GM19238 (cell line): ENCODE measurements around the gene DNAAF8.
"Not testable (repeated sequence)": the region's sequence is repeated elsewhere in the genome, so short reads cannot be mapped to it uniquely, and the experiment has no call there.

Experiments
- DNase-seq: peaks from one replicate; pipeline ENCODE4 v3.0.0; 2011; ENCODE audit warnings: low spot score; ENCODE audit not compliant: insufficient read length

The DNAAF8 gene

DNA sequence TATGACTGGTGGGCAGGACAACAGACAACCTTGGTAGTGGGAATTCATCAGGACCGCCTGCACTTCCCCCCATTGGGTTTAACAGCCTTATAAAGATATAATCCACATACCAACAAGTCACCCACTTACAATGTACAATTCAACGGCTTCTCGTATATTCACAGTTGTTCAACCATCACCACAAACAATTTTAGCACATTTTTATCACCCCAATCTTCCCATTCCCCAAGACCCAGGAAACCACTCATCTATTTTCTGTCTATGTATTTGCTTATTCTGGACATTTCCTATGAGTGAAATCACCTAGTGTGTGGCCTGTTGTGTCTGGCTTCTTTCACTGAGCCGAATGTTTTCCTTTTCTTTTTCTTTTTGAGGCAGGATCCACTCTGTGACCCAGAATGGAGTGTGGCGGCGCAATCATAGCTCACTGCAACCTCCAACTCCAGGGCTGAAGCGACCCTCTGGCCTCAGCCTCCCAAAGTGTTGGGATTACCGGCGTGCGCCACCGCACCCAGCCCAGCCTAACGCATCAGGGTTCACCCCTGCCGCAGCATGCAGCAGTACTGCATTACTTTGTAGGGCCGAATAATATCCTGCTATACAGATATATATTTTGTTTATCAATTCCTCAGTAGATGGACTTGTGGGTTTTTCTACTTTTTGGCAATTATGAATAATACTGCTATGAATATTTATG lies 11.1 kb upstream of the DNAAF8 start:
- DNase-seq: no peak

DNA sequence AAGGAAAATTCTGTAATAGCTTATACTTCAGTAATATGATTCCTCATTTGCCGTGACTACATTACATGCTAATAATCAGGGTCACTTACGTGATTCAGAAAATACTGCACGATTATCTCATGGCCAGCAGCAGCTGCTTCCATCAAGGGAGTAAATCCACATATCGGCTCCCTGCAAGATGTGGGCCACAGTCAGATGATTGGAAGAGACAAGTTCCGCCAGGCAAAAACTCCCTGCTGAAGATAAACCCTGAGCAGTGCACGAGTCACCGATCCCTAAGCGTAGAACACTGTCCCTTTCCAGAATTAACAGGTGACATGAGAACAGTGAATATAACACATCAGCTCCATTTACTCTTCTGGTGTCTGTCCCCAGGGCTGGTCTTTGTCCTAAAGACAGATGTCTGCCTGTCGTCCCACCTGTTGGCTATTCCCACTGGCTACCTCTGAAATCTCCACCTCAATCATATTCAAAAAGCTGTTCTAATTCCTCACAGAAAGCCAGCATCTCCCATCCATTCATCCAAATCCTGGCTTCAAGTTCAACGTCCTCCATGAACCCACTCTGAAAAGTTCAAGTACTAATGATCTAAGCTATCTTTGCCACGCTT lies 9.6 kb upstream of the DNAAF8 start:
- DNase-seq: no peak

GRCh38 chr16:4726616-4727015 lies 7.7 kb upstream of the DNAAF8 start:
- no peak for DNase-seq

- DNase-seq: no peak
These were observed 5.7 kb upstream of the DNAAF8 start for GRCh38 chr16:4728676-4729075.

- no peak for DNase-seq
These were observed 4.5 kb upstream of the DNAAF8 start for GRCh38 chr16:4729876-4730275.

DNA sequence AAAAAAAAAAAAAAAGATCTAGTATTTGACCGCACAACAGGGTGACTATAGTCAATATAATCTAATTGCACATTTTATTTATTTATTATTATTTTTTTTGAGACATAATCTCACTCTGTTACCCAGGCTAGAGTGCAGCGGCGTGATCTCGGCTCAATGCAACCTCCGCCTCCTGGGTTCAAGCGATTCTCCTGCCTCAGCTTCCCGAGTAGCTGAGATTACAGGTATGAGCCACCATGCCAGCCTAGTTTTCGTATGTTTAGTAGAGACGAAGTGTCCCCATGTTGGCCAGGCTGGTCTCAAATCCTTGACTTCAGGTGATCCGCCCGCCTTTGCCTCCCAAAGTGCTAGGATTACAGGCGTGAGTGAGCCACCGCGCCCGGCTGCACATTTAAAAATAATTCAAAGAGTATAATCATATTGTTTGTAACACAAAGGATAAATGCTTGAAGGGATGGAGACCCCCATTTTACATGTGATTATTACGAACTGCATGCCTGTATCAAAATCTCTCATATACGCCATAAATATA lies 1.1 kb upstream of the DNAAF8 start:
- DNase-seq: no peak

- no peak for DNase-seq
These were observed 632 bp upstream of the DNAAF8 start for GRCh38 chr16:4733747-4734062.

DNA sequence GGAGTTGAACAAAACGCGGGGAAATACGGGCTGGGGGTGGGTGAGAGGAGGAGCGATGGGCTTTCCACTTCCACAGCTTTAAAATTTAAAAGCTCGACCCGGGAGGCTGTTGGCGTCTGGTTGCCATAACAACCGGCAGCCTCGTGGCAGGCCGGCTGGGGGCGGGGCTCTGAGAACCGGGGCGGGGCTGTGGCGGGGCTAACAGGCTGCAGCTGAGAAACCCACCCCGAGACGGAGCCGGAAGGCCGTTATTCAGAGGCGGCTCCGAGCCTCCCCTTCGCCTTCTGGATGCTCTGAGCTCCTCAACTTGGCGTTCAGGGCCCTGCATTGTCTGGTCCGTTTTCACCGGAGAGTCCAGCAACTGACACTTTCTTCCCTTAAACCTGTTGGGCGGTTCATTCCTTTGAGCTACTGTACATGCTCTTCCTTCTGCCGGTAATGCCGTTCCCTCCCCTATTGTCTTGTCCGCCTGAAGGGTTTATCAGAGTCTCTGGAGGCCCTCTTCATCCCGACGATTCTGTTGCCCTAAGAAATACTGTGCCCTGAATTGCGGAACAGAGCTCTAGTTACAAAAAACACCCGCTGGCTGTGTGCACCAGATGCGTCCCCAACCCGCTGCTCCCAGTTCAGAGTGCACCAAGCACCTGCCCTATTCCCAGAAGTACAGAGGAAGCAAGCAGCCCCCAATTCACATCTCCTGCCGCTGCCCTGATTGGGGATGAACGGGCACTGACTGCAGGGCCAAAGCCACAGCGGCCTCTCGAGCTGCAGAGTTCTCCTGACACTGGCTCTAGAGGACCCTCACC lies 596 bp downstream of the DNAAF8 start:
- DNase-seq: peak; percentile 93

GRCh38 chr16:4736546-4736945 lies 2.2 kb downstream of the DNAAF8 start:
- DNase-seq: no peak

GRCh38 chr16:4737545-4737944 lies 3.2 kb downstream of the DNAAF8 start:
- no peak for DNase-seq

GRCh38 chr16:4738370-4738769 lies 4.0 kb downstream of the DNAAF8 start:
- not testable (repeated sequence) for DNase-seq

DNA sequence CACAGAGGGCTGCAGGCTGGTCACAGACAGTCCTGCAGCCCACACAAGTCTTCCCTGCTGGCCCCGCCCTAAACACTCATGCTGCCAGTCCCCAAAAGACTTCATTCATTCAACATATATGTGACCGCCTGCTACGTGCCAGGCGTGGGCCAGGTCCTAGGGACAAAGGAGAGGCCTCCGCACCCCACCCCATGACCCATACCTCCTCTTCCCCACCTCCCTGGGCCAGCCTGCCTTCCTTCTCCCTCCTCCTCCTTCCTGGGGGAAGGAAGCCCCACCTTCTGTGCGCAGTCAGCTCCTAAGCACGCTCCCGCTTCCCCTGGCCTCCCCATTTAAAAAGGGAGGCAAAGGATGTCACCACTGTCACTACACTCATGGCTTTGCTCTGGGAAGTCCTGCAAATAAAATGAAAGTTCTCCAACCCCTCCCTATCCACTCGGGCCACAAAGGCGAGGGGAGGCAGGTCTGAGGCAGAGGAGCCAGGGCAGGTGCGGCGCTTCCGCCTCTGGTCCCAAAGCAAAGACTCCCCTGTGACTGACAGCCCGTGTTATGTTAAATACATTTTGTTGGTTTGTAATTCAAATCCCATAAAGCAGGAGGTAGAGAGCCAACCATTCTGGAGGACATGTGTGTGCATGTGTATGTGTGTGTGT lies 9.0 kb downstream of the DNAAF8 start:
- no peak for DNase-seq

GRCh38 chr16:4744555-4745273 lies 10.4 kb downstream of the DNAAF8 start:
- no peak for DNase-seq

GRCh38 chr16:4745274-4745569 lies 10.9 kb downstream of the DNAAF8 start:
- DNase-seq: no peak

- DNase-seq: no peak
These were observed 11.9 kb downstream of the DNAAF8 start for GRCh38 chr16:4746215-4746614.

DNA sequence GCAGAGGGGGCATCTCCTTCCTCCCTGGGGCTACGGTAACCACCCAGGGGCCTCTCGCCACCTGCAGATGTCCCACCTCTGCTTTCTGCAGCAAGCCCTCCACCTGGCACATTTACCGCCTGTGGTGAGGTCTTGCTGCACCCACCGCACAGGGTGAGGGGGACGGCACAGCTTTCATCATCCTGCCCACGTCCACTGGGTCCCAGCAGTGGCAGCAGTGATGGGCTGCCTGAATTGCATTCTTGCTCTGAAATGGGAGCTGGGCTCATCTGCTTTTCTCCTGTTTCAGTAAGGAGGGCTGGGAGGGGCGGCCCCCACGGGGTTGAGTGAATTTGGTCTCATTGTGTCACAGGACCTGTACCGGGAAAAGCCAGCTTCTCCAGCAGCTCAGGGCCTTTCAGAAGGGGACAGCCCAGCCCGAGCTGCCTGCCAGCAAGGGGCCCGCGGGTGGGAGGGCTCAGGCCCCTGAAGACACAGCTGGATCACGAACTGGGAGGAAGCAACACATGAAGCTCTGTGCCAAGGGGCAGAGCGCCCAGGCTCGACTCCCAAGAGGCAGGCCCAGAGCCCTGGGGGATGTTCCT lies 12.7 kb downstream of the DNAAF8 start:
- DNase-seq: no peak

DNA sequence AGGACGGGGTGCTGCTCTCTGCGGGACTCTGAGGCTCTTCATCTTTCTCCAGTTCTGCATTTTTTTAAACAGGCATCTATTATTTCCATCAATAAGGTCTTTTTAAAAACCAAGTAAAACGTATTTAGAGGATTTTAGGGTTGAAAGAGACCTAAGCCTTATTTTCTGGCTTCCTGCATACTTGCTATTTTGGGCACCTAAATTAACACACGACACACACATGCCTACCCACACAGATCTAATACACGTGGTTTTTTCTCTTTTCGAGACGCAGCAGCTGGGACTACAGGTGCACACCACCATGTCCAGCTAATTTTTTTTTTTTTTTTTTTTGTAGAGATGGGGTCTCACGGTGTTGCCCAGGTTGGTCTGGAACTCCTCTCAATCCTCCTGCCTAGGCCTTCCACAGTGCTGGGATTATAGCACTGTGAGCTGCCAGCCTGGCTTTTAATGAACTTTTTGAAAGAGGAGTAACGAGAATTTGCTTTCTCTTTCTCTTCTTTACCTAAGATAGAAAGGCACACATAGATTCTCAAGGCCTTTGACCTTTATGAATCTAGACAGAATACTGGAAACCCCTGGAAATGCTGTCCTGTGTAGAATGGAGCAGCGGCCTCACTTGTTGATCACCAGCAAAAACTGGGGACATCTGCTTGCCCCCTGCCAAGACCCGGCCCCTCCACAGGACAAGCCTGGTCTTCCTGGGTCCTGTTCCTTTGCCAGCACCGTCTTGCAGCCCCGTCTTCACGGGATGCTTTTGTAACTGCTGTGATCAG lies 13.8 kb downstream of the DNAAF8 start:
- no peak for DNase-seq

DNA sequence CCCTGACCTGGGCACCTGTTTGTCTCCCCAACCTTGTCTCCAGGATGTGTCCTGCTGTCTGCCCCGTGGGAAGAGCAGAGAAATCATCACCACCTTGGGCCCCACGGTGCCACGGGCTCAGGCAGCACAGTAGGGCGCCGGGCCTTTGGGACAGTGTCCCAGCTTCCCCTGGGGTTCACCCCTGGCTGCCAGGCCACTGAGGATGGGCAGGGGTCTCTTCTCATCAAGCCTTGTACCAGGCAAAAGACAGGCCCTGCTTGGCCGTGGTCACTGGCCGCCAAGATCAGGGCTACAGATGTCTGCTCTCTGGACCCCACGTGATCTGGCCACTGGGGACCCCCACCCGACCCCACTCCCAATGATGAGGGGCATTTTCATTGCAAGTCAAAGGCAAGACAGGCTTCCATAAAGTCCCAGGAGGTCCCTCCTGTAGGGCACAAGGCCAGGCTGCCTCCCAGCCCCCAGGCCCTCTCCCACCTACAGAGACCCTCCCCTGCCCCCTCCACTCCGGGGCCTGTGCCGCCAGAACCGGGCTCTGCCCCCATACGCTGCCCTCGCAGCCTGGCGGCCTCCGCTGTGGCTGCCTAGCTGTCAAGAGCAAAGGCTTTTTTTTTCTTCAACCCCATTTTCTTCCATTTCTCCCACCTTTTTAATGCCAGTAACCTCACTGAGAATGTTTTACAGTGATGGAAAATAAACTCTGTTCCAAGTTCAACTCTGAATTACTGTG lies 14.5 kb downstream of the DNAAF8 start:
- no peak for DNase-seq

- DNase-seq: no peak
These were observed 15.4 kb downstream of the DNAAF8 start for GRCh38 chr16:4749700-4750257.
